Measurements from ENCODE around the gene MRPL53. TPM values are rescaled to one million over a fixed set of nuclear protein-coding genes. Genes with fewer than 3 reads are reported as not detected.

Gene MRPL53
- total RNA-seq, 1 experiment from 2014 or later: 102 TPM

GRCh38 chr2:74457549-74458131, 14.8 kb downstream of the MRPL53 start:
- Mint-ChIP-seq H3K4me1 (ENCODE audit: low read depth, unreplicated experiment) (peaks cover 47% of the 10 kb centered on the region), H3K9me3 (ENCODE audit: unreplicated experiment) (no peaks in the 10 kb centered on the region), H3K27ac (ENCODE audit: unreplicated experiment) (peak overlapping the region; percentile 74), H3K36me3 (ENCODE audit: insufficient read depth, unreplicated experiment) (peaks cover 62% of the 10 kb centered on the region), H3K4me3 (ENCODE audit: unreplicated experiment) (peak overlapping the region; percentile 95), H3K27me3 (ENCODE audit: insufficient read depth, unreplicated experiment) (no peaks in the 10 kb centered on the region)
- no TSS peak for BruUV-seq (replicated peaks)
- no peaks in the 10 kb centered on the region for H3K9me3 ChIP-seq
- TF ChIP-seq CTCF (IDR thresholded peaks at IDR 0.05; ENCODE audit: insufficient read depth in 1 of 2, low read depth in 1 of 2, low read length in 1 of 2, severe bottlenecking in 1 of 2, unreplicated experiment in 1 of 2): no peak
- ChIA-PET POLR2A (interaction anchor here (1.0 to 2.7 kb wide), 8 partner anchors 10 to 629 kb away, joined by 3 to 24 read pairs (median 6); partner anchors contain the start of genes AUP1, HTRA2, MRPL53 and STAMBP), CTCF (interaction anchor here (0.7 to 1.6 kb wide), 9 partner anchors 15 to 82 kb away, joined by 3 to 9 read pairs (median 6); partner anchors contain the start of genes CCDC142, MRPL53 and TTC31)
- DNase-seq: peak; percentile 87 to 90
- intact Hi-C loops (cut with micrococcal nuclease; ENCODE audit: unreplicated experiment): loop anchor here (1.0 to 2.0 kb wide), 5 partner anchors 9 to 49 kb away; partner anchors contain the start of genes MRPL53, PCGF1 and TTC31
- no peaks in the 10 kb centered on the region for H3K27me3 ChIP-seq (replicated peaks; ENCODE audit: control insufficient read depth, insufficient read depth, low read length)
- H3K4me3 ChIP-seq (ENCODE audit: low read depth, low read length): peak overlapping the region; percentile 65
- H3K4me1 ChIP-seq: peaks cover 11% of the 10 kb centered on the region; the same call in 1 of the 2 replicates
- peaks cover 4% of the 10 kb centered on the region for H3K36me3 ChIP-seq (ENCODE audit: control insufficient read depth, insufficient read depth, low read length)

GRCh38 chr2:74457129-74457548, 15.3 kb downstream of the MRPL53 start:
- peak overlapping the region; percentile 74 for H3K27ac Mint-ChIP-seq (ENCODE audit: unreplicated experiment)
- Histone ChIP-seq H3K27me3 (replicated peaks; ENCODE audit: control insufficient read depth, insufficient read depth, low read length) (no peaks in the 10 kb centered on the region), H3K9me3 (no peaks in the 10 kb centered on the region), H3K36me3 (ENCODE audit: control insufficient read depth, insufficient read depth, low read length) (peaks cover 2% of the 10 kb centered on the region), H3K4me1 (peaks cover 16% of the 10 kb centered on the region; the same call in 1 of the 2 replicates), H3K4me3 (ENCODE audit: low read depth, low read length) (peak overlapping the region; percentile 65)
- POLR2A ChIA-PET: interaction anchor here (0.6 to 2.7 kb wide), 4 partner anchors 15 to 72 kb away, joined by 3 to 24 read pairs (median 12); partner anchors contain the start of genes AUP1 and HTRA2
- H3K4me1 Mint-ChIP-seq (ENCODE audit: low read depth, unreplicated experiment): peaks cover 47% of the 10 kb centered on the region
- H3K27me3 Mint-ChIP-seq (ENCODE audit: insufficient read depth, unreplicated experiment): no peaks in the 10 kb centered on the region
- no peaks in the 10 kb centered on the region for H3K9me3 Mint-ChIP-seq (ENCODE audit: unreplicated experiment)
- H3K36me3 Mint-ChIP-seq (ENCODE audit: insufficient read depth, unreplicated experiment): peaks cover 57% of the 10 kb centered on the region
- no peak for DNase-seq
- peak overlapping the region; percentile 95 for H3K4me3 Mint-ChIP-seq (ENCODE audit: unreplicated experiment)
- CTCF ChIA-PET: interaction anchor here (0.6 to 0.8 kb wide), 4 partner anchors 15 to 82 kb away, joined by 3 to 9 read pairs (median 6); no protein-coding TSS in a partner anchor
- intact Hi-C loops (cut with micrococcal nuclease; ENCODE audit: unreplicated experiment): no loop called here
- TF ChIP-seq CTCF (IDR thresholded peaks at IDR 0.05; ENCODE audit: insufficient read depth in 1 of 2, low read depth in 1 of 2, low read length in 1 of 2, severe bottlenecking in 1 of 2, unreplicated experiment in 1 of 2): no peak
- no TSS peak for BruUV-seq (replicated peaks)

- Histone ChIP-seq H3K9me3 (no peaks in the 10 kb centered on the region), H3K27me3 (replicated peaks; ENCODE audit: control insufficient read depth, insufficient read depth, low read length) (no peaks in the 10 kb centered on the region), H3K4me1 (peaks cover 31% of the 10 kb centered on the region), H3K36me3 (ENCODE audit: control insufficient read depth, insufficient read depth, low read length) (no peaks in the 10 kb centered on the region), H3K4me3 (ENCODE audit: low read depth, low read length) (peak within 1 kb of the TSS; percentile 68)
- ChIA-PET CTCF (interaction anchor here (0.8 to 1.2 kb wide), 2 partner anchors 13 to 15 kb away, joined by 4 to 5 read pairs; no protein-coding TSS in a partner anchor), POLR2A (interaction anchor here (1.0 to 1.6 kb wide), 3 partner anchors 13 to 34 kb away, joined by 4 to 8 read pairs (median 6); no protein-coding TSS in a partner anchor)
- BruUV-seq (replicated peaks): TSS peak; percentile 10
- peak; percentile 96 to 98 for DNase-seq
- peak within 1 kb of the TSS; percentile 95 for H3K4me3 Mint-ChIP-seq (ENCODE audit: unreplicated experiment)
- intact Hi-C loops (cut with micrococcal nuclease; ENCODE audit: unreplicated experiment): loop anchor here (1.0 to 5.0 kb wide), 5 partner anchors 13 to 203 kb away; partner anchors contain the start of genes AUP1, HTRA2 and TTC31
- H3K27ac Mint-ChIP-seq (ENCODE audit: unreplicated experiment): peak within 1 kb of the TSS; percentile 90
- peaks cover 35% of the 10 kb centered on the region for H3K36me3 Mint-ChIP-seq (ENCODE audit: insufficient read depth, unreplicated experiment)
- no peaks in the 10 kb centered on the region for H3K9me3 Mint-ChIP-seq (ENCODE audit: unreplicated experiment)
- H3K27me3 Mint-ChIP-seq (ENCODE audit: insufficient read depth, unreplicated experiment): no peaks in the 10 kb centered on the region
- no peak for TF ChIP-seq CTCF (IDR thresholded peaks at IDR 0.05; ENCODE audit: insufficient read depth in 1 of 2, low read depth in 1 of 2, low read length in 1 of 2, severe bottlenecking in 1 of 2, unreplicated experiment in 1 of 2)
- peaks cover 61% of the 10 kb centered on the region for H3K4me1 Mint-ChIP-seq (ENCODE audit: low read depth, unreplicated experiment)
These were observed 17.6 kb downstream of the MRPL53 start, which contains the start of gene INO80B for GRCh38 chr2:74454654-74455511. Gene INO80B, plus strand, starts transcription at chr2:74455087. Its CDS starts 30 bp downstream, at chr2:74455117.

Measured in Caco-2 (cell line).